HuH-7 (cell line): ENCODE results near the gene METAP1D.
A peak's percentile ranks its signal among the peaks of the same experiment; 100 is the strongest.
"Not testable (repeated sequence)": the region's sequence is repeated elsewhere in the genome, so short reads cannot be mapped to it uniquely, and the experiment has no call there.

Source experiments
- DNase-seq: peaks from one replicate; pipeline ENCODE4 v3.0.0; 2011; ENCODE audit warnings: low spot score

METAP1D gene

DNA sequence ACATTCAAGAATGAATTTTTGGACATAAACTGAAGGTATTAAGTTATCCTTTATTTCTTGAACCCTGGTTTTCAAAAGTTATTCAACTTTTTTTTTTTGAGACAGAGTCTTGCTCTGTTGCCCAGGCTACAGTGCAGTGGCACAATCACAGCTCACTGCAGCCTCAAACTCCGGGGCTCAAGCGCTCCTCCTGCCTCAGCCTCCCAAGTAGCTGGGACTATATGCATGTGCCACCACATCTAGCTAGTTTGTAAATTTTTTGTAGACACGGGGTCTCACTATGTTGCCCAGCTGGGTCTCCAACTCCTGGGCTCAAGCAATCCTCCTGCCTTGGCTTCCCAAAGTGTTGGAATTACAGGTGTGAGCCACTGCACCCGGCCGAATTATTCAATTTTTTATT, 2.7 kb upstream of the METAP1D start:
- DNase-seq = not testable (repeated sequence)

DNA sequence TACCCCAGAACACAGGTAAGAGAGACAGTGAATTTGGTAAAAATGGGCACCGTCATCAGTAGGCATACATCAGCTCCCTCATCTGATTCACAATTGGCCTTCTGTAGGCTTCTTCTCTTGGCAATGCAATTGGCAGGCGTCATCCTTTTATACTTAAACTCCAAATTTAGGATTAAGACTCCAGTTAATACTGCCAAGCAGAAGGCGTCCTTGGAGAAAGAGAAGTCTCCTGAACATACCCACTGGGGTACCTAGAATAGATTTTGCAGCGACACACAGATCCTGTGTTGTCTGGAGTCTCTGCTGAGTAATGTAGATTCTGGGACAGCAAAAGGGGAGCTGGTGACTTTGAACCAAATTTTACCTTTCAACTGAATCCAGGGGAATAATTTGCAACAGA, 592 bp upstream of the METAP1D start:
- no peak for DNase-seq

DNA sequence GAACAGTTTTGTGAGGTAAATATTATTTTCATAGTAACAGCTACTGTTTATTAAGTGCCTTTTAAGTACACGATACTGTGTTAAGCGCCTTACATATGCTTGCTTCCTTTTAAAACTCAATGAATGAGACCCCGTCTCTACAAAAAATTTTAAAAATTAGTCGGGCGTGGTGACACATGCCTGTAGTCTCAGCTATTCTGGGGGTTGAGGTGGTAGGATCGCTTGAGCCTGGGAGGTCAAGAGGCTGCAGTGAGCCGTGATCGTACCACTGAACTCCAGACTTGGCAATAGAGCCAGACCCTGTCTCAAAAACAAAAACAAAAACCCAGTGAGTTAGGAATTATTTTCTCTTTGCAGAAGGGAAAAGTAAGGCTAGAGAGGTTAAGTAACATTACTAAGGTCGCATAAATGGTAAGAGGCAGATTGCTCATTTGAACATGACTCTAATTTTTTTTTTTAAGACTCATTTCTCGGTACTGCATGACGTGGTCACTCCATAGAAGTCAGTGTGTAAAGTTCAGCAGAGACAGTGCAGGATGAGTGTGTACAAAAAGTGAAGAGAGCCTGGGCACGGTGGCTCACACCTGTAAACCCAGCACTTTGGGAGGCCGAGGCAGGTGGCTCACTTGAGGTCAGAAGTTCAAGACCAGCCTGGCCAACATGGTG, 1.1 kb downstream of the METAP1D start:
- no peak for DNase-seq

DNA sequence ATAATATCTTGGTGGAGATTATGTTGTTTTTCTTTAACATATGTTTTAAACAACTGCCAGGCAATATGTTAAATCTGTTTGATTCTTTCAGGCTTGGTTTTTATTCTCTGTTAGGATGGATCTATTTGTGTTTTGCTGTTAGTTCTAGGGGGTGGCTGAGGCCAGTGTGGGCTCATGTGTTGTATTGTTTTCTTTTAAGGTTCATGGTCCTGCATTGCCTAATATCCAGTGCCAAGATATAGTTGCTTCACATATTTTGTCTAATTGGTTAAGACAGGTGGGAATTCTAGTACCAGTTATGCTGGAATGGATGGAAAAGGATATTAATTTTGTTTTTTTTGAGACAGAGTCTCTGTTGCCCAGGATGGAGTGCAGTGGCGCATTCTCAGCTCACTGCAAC, 7.6 kb downstream of the METAP1D start:
- no peak for DNase-seq

DNA sequence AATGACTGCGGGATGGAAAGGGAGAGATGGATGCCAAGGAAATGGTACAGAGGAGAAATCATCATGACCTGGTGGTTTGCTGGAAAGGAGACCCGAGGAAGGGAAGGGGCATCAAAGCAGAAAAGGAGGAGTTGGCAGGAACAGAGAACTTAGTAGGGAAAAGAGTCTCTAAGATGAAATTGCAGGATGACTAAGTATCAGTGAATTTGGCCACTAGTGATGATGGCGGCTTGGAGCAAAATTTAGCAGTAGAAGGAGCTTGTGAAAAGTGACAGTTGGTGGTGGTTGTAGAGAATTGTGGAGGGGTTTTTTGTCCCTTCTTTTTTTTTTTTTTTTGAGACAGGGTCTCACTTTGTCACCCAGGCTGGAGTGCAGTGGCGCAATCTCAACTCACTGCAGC, 10.1 kb downstream of the METAP1D start:
- no peak for DNase-seq

DNA sequence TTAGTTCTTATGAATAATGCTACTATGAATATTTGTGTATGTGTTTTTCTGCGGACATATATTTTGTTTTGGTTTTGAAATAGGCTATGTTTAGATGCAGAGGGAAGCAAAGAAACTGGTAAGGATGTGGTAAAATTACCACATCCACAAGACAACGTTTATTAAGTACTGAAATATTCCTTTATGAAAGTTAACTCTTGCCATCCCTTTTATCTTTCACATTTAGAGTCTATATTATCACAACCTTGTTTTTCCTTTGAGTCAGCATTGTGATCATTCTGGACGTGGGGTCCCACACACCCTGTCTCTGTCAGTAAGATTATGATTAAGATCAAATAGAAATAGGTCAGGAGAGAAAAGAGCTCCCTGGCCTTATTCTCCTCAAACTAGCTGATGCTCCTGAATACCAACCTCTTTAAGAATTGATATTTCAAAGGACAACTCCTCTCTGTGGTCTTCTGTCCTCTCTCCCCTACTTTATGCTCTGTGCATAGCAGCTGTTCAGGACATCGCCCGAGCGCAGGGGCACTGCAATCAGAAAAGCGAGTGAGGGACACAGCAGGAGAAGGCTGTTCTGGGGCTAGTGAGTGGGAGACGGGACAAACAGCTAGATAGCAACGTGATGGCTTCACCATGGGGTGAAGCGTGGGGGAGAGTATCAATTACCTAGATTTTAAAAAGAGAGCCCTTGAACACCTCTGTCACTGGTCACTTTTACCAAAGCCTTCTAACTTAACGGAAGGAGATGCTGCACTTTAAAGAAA, 12.2 kb downstream of the METAP1D start:
- no peak for DNase-seq

DNA sequence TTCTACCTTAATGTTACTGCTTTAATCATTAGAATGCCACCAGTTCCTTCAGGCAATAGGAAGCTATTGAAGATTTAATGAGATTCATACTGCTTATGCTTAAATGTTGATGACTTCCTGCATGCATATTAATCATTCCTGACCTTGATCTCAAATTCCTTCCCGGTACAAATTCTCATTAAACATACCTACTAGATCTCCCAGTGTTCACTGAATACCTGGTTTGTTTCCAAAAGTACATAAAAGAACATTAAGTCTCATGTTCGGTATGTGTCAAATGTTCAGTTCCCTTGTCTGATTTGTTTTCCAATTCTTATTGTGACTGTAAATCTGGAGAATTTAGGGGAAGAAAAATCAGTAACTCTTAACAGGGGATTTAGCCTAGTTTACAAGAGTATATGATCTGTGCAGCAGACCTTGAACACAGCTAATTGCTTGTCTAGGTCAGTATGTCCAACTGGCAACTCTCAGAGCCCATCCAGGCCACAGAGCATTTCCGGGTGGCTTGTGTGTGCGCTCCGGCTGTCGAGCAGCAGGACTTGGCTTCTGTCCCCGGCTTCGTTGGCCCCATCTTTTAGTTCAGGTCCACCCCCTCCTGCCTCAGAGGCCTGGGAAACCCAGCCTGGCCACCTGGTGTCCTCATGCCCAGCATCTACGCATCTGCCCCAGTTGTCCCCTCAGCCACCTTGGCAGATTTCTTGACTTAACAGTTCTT, 13.1 kb downstream of the METAP1D start:
- DNase-seq = no peak

DNA sequence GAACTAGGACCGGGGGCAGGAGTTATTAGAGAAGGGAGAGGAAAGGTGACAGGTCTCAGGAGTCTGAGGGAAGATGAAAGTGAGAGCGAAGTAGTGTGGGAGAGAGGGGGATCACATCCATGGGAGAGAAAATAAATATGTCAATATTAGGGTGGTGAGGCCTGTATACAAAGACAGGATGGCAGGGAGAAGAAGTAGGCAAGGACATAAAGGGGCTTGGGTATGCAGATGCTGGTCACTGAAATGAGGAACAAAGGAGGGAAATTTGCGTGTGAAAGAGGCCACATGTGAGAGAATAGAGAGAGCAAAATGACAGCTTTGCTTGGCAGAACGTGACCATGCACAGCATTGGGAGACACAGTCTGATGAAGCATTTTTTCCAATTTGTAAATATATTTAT, 13.6 kb downstream of the METAP1D start:
- DNase-seq = no peak

DNA sequence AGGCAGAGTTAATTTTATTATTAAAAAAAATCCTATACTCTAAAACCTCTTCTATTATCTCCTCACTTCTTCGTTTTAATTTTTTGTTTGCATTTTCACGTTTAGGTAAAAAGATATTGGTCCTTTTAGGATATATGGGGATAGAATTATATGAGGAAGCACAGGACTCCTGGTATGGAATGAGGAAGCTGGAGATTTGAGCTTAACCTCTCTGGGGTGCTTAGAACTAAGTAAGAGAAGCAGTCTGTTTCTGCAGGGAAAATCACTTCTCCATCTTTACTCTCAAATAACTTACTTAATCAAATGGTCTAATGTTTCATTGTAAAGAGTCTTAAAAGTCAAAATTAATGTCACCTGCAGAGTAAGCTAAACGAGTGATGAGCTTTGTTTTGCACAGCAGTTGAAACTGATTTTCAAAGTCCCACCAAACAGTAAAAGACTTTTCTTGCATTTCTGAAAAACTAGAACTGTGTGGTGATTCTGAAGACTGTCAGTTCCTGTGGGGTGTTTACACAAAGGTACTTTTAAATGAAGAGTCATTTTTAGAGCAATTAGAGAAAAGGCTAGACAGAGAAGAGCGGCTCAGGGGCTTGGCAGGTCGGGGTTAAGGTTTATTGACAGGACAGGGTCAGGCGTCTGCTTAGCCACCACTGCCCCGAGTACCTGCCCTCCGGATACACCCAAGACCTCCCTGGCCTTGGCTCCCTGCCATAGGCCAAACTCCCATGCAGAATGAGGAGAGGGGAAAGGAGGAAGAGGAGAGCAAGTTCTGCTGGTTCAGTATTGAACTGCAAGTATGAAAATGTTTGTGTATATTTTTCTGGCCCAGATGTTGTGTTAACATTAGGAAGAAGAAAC, 21.6 kb downstream of the METAP1D start:
- DNase-seq = peak; percentile 68

DNA sequence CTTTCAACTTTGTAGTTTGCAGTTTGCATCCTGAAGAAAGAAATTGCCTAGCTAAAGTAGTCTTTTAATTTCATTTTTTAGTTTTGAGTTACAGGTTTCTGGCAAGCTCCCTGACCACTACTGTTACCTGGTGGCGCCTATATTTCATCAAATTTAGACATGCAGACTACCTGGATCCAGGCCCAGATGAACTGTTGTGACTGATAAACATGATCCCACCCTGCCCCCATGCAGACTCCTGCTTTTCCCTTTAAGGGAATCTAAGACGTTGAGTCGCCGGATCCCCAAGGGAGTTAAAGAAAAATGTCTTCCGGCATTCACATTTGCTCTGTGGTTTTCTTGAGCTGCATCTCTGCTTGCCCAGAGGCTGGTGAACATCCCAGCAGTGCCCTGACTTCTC, 22.2 kb downstream of the METAP1D start:
- DNase-seq = no peak

DNA sequence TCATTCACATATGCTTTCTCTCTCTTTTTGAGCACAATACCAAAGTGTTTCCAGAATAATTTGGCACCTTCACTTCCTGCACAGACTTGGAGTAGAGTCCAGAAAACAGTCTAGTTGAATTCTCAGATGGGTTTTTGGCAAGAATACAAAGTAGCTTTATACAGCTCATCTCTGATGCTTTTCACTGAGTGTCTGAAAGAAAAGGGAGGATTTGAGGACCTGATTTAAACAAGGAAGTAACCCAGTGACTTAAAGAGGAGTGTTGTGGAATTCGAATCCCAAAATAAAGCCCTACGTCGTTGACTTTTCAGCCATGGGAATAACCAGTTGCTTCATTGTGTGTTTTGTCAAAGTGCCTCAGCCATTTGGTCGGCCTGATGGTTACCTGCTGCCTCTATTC, 31.8 kb downstream of the METAP1D start:
- no peak for DNase-seq

DNA sequence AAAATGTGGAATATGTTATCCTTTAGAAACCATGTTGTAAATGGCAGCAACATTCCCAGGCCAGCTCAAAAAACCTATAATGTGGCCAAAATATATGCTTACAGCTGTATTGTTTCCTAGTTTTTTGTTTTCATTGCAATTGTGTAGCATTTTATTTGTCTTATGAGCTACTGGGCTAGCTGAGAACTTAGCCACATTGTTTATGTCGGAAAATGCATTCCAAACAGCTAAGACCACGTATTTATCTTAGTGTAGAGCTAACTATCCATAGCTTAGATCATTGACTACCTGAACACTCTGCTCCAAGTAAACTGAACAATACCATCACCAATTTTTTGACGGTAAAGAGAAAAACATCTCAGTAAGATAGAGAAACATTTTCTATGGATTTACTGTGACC, 38.4 kb downstream of the METAP1D start:
- no peak for DNase-seq

DNA sequence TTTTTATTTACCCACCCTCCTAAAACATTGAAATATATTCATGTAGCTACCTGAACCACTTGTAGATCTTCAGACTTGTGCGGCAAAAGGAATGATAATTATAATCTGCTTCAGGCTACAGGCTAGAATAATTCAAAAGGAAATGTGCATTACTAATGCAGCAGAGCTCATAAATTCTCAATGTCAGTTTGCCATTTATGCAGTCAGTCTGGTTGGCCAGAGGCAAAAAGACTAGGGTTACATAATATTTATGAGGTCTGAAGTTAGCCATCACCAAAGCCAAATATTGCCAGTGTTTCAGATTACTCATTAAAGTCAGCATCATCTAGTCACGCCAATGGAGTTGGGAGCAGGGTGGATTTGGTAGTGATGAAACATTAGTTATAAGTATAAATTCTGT, 38.9 kb downstream of the METAP1D start:
- no peak for DNase-seq

DNA sequence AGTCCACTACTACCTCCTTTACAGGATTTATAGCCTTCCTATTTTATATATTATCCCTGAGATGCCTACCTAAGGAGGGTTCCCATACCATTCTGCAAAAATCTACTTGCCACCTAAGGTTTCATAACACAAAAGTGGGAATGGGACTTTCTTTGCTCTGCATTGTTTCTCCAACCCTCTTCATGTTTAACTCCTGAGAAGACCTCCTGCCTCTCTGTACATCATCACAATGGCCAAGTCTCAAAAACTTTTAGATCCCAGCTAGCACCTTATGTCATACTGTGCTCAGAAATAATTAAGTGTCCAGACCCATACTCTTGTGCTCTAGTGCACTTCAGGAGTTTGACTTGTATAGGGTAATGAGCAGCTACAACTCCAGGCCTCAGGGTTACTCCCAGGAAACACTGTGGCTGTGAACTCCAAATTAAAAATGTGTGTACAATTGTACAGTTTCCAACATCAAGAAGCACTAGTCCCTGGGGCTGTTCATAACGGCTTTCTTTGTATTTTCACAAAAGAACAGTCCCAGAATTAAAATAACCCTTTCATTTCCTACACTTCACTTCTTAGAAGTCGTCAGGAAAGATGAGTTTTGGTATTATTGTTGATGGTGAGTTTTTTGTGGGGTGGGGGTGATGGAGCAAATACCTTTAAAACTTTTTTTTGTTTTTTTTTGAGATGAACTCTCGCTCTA, 39.4 kb downstream of the METAP1D start:
- DNase-seq = no peak

DNA sequence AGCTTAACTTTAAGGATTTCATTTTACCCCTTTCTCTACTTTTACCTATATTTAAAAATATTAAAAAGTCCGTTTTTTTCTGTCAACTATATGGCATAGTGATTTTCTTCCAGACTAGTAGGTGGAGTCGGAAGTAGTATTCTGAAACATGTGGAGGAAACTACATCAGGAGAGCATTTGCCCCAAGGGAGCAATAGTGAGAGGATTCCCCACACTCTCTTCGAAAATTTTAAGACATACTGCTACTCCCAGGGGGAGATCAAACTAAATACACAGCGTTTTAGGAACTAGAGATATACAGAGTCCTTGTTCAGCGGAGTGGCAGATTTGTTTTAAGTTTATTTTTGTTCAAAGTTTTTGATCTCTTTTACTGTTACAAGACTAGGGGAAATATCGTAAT, 40.6 kb downstream of the METAP1D start:
- DNase-seq = no peak

DNA sequence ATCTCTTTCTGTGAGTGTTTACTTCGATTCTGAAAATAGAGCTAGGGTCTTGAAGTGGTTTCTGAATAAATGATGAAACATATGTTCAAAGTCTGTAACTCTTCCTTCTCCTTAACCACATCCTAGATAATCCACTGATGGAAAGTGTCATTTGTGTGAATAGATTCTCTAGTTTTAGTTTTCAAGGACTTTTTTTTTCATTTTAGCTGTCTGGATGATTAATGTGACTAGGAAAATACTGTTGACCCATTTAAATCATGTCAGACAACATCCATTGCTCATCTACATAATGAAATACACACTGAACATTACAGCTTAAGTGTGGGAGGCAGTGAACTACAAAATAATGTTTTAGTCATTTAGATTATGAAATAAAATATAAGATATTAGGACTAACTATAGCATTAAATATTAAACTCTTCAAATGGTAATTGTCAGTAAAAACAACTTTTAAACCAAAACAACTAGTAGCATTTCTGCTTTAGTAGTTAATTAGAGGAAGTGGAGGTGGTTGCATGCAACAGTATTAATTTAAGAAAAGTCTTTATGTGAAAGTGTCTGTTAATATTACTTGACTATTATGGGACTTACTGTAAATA, 46.4 kb downstream of the METAP1D start:
- no peak for DNase-seq

DNA sequence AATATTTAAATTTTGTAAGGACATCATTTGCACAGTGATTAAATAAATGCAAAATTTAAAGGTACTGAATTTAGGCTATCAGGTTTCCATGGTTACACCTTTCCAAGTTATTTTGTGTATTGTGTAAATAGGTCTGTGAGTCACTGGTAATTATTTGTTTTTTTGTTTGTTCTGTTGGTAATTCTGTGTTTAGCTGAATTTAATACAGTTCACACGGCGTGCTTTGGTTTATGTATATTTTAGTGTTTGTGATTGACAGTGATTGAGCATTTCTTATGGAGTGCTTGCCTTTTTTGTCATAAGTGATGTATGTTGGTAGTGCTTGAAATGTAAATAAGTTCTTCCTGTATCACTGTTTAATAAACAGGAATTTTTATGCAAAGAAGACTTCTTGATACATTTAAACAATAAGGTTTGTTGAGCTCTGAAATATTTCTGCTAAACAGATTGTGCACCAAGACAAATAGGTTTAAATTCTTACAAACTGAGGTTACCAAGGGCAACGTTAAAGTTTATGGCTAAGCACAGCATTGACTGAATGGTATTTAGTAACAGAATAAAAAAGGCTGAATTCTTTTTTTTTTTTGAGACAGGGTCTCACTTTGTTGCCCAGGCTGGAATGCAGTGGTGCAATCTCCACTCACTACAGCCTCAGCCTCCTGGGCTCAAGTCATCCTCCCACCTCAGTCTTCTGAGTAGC, 47.3 kb downstream of the METAP1D start:
- no peak for DNase-seq

DNA sequence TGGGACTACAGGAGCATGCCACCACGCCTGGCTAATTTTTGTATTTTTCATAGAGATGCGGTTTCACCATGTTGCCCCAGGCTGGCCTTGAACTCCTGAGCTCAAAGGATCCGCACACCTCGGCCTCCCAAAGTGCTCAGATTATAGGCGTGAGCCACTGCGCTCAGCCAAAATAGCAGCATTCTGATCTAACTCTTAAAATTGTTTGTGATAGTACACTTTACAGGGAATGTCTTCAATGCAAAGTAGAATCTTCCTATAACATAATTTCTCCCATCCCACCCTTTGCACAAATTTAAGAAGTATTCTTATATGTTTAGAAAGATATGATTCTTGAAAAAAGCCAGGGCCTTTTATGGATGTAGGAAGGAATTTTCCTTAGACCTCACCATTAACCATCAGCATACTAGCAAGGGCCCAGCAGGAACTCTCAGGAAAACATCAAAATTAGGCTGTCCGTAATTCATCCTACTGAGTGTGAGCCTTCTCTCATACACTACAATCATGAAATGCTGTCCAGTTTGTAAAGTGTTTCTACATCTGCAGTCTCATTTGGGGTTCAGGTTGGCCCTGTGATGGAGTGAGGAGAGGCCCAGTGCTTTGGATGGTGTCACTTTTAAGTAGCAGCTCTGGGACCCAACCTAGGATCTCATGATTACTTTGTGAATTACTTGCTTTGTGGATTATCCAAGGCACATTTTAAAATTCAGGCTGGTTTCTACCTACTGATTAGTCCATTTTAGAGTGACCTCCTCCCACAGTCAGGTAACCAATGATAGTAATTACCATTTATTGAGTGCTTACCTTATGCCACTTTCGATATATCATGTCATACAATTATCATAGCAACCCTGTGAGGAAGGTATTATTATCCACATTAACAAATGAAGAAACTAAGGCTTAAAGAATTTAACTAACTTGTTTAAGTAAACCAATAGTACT, 48.1 kb downstream of the METAP1D start:
- no peak for DNase-seq
